K562 (cell line): ENCODE measurements around the gene KIF3A. TPM values are rescaled to one million over a fixed set of nuclear protein-coding genes. Genes with fewer than 3 reads are reported as not detected.

Experiments used
- ATAC-seq: fragments of 200-7000 bp; cut with Tn5 transposase; 3 replicates; pipeline ENCODE4 v1.9.1; 2020; ENCODE audit warnings: moderate library complexity
- BruUV-seq: library from RNA; stranded (reverse); fragments of 400-500 nt; replicated peaks from 2 replicates; lab custom pipeline; 2021; lab: Mats Ljungman, UMichigan
- CTCF ChIA-PET: fragments of 300-600 bp; formaldehyde crosslinking; extraction: SDS; loops from one replicate; lab custom pipeline; 2021; ENCODE audit warnings: low intra/inter-chr PET ratio; lab: Yijun Ruan, JAX
- POLR2A ChIA-PET: fragments of 300-600, 350-650 bp; sonication (Branson Sonifier 250); formaldehyde crosslinking; extraction: SDS; loops from one replicate; lab custom pipeline; 2021; ENCODE audit warnings: antibody characterized with exemption, inconsistent platforms; lab: Yijun Ruan, JAX
- DNase-seq, 4 experiments: peaks; one replicate each; pipeline versions ENCODE4 v3.0.0 to v3.0.0-alpha.2; 2011 to 2018; ENCODE audit warnings: low spot score in 3 of 4, mixed read lengths in 3 of 4; ENCODE audit errors: extremely low read depth in 1 of 4
- FAIRE-seq: peaks from 2 replicates; lab custom pipeline; 2011; peaks lifted over from hg19 to GRCh38; lab: Jason Lieb, UNC
- H2AFZ ChIP-seq: 2 replicates; pipeline ENCODE4 v1.6.0; 2011; ENCODE audit warnings: low read depth, low read length, control low read depth, inconsistent platforms
- H3K27ac ChIP-seq: fragments of 200-600 bp; 3 replicates; pipeline ENCODE4 v1.8.0; 2011; ENCODE audit warnings: low read depth, mild to moderate bottlenecking, control low read depth, inconsistent platforms, low read length, moderate library complexity, mixed read lengths; ENCODE audit errors: extremely low read depth
- H3K27me3 ChIP-seq, 2 experiments: fragments of 300-600 bp in 1 of 2; 2 replicates in 1 of 2; 3 replicates in 1 of 2; pipeline versions ENCODE4 v1.6.0 to v1.8.0; 2011; ENCODE audit warnings: inconsistent platforms in 2 of 2, low read length in 2 of 2, mild to moderate bottlenecking in 1 of 2, mixed read lengths in 1 of 2, moderate library complexity in 1 of 2; ENCODE audit not compliant: control insufficient read depth in 2 of 2, insufficient read depth in 2 of 2
- H3K36me3 ChIP-seq: fragments of 300-600 bp; 3 replicates; pipeline ENCODE4 v1.8.0; 2011; ENCODE audit warnings: mild to moderate bottlenecking, low read length, inconsistent platforms; ENCODE audit not compliant: control insufficient read depth, insufficient read depth
- H3K4me1 ChIP-seq, 2 experiments: fragments of 200-600 bp in 1 of 2; replicated peaks in 1 of 2; 2 replicates in 1 of 2; 3 replicates in 1 of 2; pipeline versions ENCODE4 v1.5.1 to v1.8.0; 2011; ENCODE audit warnings: inconsistent platforms in 2 of 2, low read length in 2 of 2, mild to moderate bottlenecking in 1 of 2, mixed read lengths in 1 of 2, moderate library complexity in 1 of 2; ENCODE audit not compliant: control insufficient read depth in 2 of 2, insufficient read depth in 2 of 2
- H3K4me2 ChIP-seq: 2 replicates; pipeline ENCODE4 v1.6.1; 2011; ENCODE audit warnings: low read length, control low read depth, inconsistent platforms, mixed read lengths; ENCODE audit not compliant: insufficient read depth
- H3K4me3 ChIP-seq: fragments of 200-600 bp; sonication (generic), shearing (Covaris generic); 2 replicates; pipeline ENCODE4 v1.5.1; 2016; ENCODE audit warnings: control low read depth, inconsistent platforms
- H3K79me2 ChIP-seq: fragments of 200-600 bp; 3 replicates; pipeline ENCODE4 v1.8.0; 2011; ENCODE audit warnings: low read length, inconsistent platforms; ENCODE audit not compliant: control insufficient read depth, insufficient read depth
- H3K9ac ChIP-seq, 2 experiments: 2 replicates each; pipeline versions ENCODE4 v1.6.0 to v1.6.1; 2011; ENCODE audit warnings: low read depth in 2 of 2, low read length in 2 of 2, control low read depth in 1 of 2, inconsistent platforms in 1 of 2, mild to moderate bottlenecking in 1 of 2, mixed read lengths in 1 of 2; ENCODE audit not compliant: insufficient read depth in 1 of 2
- H3K9me1 ChIP-seq: one replicate; pipeline ENCODE4 v1.6.0; 2011; ENCODE audit warnings: inconsistent platforms, mild to moderate bottlenecking, low read length, moderate library complexity; ENCODE audit not compliant: control insufficient read depth, insufficient read depth
- H3K9me3 ChIP-seq: replicated peaks from 2 replicates; pipeline ENCODE4 v1.5.1; 2011; ENCODE audit warnings: low read depth, low read length, inconsistent platforms; ENCODE audit not compliant: control insufficient read depth, insufficient read depth
- H4K20me1 ChIP-seq: replicated peaks from 2 replicates; pipeline ENCODE4 v1.6.1; 2011; ENCODE audit warnings: low read length, inconsistent platforms, mixed read lengths; ENCODE audit not compliant: control insufficient read depth, insufficient read depth
- ARID1B ChIP-seq: fragments of 450-650 bp; IDR thresholded peaks from 2 replicates; pipeline ENCODE4 v1.6.1; 2016; ENCODE audit warnings: antibody characterized with exemption, mild to moderate bottlenecking, inconsistent platforms
- FOS ChIP-seq: IDR thresholded peaks from 3 replicates; pipeline ENCODE4 v1.6.1; 2011; ENCODE audit not compliant: insufficient read length; ENCODE audit errors: extremely low read depth
- HCFC1 ChIP-seq: IDR thresholded peaks from 2 replicates; pipeline ENCODE4 v1.6.1; 2012; ENCODE audit warnings: low read depth, low read length, improper control_type of control experiment
- HNRNPLL ChIP-seq: fragments of 200-400 bp; formaldehyde crosslinking; IDR thresholded peaks from 2 replicates; pipeline ENCODE4 v1.6.1; 2017; ENCODE audit warnings: low read length, low read depth, mild to moderate bottlenecking; ENCODE audit not compliant: poor library complexity, severe bottlenecking
- KLF10 ChIP-seq: fragments of 250-450 bp; sonication (Bioruptor Pico); IDR thresholded peaks from 2 replicates; pipeline ENCODE4 v1.6.1; 2021; ENCODE audit warnings: matching md5 sums
- PTBP1 ChIP-seq: fragments of 200-400 bp; formaldehyde crosslinking; IDR thresholded peaks from 2 replicates; pipeline ENCODE4 v1.6.1; 2017; ENCODE audit warnings: low read depth, low read length
- TAF9B ChIP-seq: fragments of 450-650 bp; IDR thresholded peaks from 2 replicates; pipeline ENCODE4 v1.6.1; 2018; ENCODE audit warnings: mild to moderate bottlenecking; ENCODE audit not compliant: partially characterized antibody
- ZKSCAN8 ChIP-seq: fragments of 200-800 bp; sonication (Bioruptor generic); IDR thresholded peaks from 2 replicates; pipeline ENCODE4 v1.6.1; 2016; ENCODE audit warnings: missing genetic modification characterization, missing compliant biosample characterization
- ZNF133 ChIP-seq: fragments of 250-450 bp; sonication (Bioruptor Pico); IDR thresholded peaks from 2 replicates; pipeline ENCODE4 v1.4.0; 2020; ENCODE audit warnings: mild to moderate bottlenecking
- ZNF146 ChIP-seq: IDR thresholded peaks from one replicate; pipeline ENCODE4 v1.6.1; 2018; ENCODE audit warnings: missing compliant biosample characterization; ENCODE audit not compliant: unreplicated experiment
- ZNF277 ChIP-seq: fragments of 250-450 bp; sonication (Bioruptor Pico); IDR thresholded peaks from 2 replicates; pipeline ENCODE4 v1.8.0; 2022; ENCODE audit warnings: inconsistent platforms, mild to moderate bottlenecking, moderate library complexity, borderline replicate concordance
- ZSCAN29 ChIP-seq: fragments of 450-650 bp; IDR thresholded peaks from 2 replicates; pipeline ENCODE4 v1.6.1; 2017
- WGBS: fragments of 100-300 bp; shearing (Covaris generic); methylation state at CpG from one replicate; pipeline ENCODE4 v1.1.6; 2016; ENCODE audit warnings: low coverage, mixed read lengths; ENCODE audit not compliant: insufficient coverage; ENCODE audit errors: missing lambda C conversion rate; 5-methylcytosine and 5-hydroxymethylcytosine counted together
- in situ Hi-C: fragments of 300-500 bp; cut with MboI; formaldehyde crosslinking; loops from 4 replicates; pipeline ENCODE4 v1.15.0; 2018; ENCODE audit warnings: inconsistent platforms, mixed read lengths
- intact Hi-C: fragments of 100-400 bp; cut with micrococcal nuclease; formaldehyde crosslinking; loops from 2 replicates; pipeline ENCODE4 v1.14.2; 2022
- polyA plus RNA-seq, 8 experiments: library from polyadenylated mRNA; depleted of rRNA in 4 of 8; stranded (reverse) in 5 of 8; unstranded in 3 of 8; fragments of >200 nt; fragmentation: Nextera tagmentation in 2 of 8; fragmentation: Illumina TruSeq in 1 of 8; extraction: Ambion mirVana in 2 of 8; extraction: Trizol in 1 of 8; gene quantifications; 2 replicates each; pipeline versions ENCODE4 v1.2.1 to v1.2.3, GENCODE V29; 2011 to 2014; ENCODE audit warnings: inconsistent platforms in 1 of 8, missing spikeins in 1 of 8
- total RNA-seq, 7 experiments: library from RNA; depleted of rRNA in 6 of 7; stranded (reverse); fragments of >200 nt in 6 of 7; fragmentation: Illumina TruSeq in 2 of 7; extraction: Trizol in 2 of 7; gene quantifications; 2 replicates each; pipeline versions ENCODE4 v1.2.1 to v1.2.3, GENCODE V29; 2011 to 2021; ENCODE audit warnings: low replicate concordance in 1 of 7

Gene KIF3A
- total and polyA plus RNA-seq, 9 of the 15 experiments (the other 6 are each of a cell fraction or from before 2014, with no cell fraction given): 1.5 to 7.8 (median 6.0) TPM

DNA sequence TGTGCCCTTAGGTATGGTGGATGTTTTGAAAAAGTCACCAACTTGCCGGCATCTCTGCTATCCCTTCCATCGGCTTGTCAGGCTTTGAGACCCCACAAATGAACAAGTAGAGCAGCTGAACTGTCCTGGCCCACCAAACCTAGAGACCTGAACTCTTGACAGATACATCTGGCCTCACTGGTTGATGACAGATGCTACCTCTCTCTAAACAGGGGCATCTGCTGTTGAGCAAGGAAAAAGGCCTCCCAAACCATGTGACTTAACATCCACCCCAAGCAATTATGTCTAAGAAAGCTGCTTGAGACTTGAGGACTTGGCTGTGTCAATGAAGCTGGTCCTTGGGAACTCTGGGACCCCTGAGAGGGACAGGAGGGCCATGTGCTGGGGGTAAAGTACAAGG, 12.2 kb upstream of the KIF3A start (continued):
- TF ChIP-seq ZNF146 (CRISPR knock-in tag): no peak
- TF ChIP-seq KLF10 (CRISPR knock-in tag): no peak
- no peak for TF ChIP-seq ZSCAN29
- TF ChIP-seq ZNF133 (CRISPR knock-in tag): no peak
- TF ChIP-seq HNRNPLL: no peak
- TF ChIP-seq TAF9B: no peak
- no peak for TF ChIP-seq ZNF277 (CRISPR knock-in tag)
- TF ChIP-seq, all 486 proteins: peak for 0

- no TSS peak for BruUV-seq
- POLR2A ChIA-PET: interaction anchor here (2.4 to 4.0 kb wide), 2 partner anchors 11 to 12 kb away, joined by 5 to 20 read pairs; partner anchors contain the start of gene KIF3A
- Histone ChIP-seq H3K36me3 (no peaks in the 10 kb centered on the region), H3K9ac (no peak overlapping the region), H3K9me3 (no peaks in the 10 kb centered on the region), H2AFZ (no peak overlapping the region), H3K79me2 (no peaks in the 10 kb centered on the region), H3K9me1 (no peaks in the 10 kb centered on the region), H3K4me3 (no peak overlapping the region), H3K4me1 (peaks cover 0 to 4% of the 10 kb centered on the region in 2 experiments; a peak in 1 of 5 replicates), H4K20me1 (no peaks in the 10 kb centered on the region; the same call in 1 of the 2 replicates), H3K4me2 (no peak overlapping the region), H3K27ac (no peak overlapping the region), H3K27me3 (no peaks in the 10 kb centered on the region)
- FAIRE-seq (no peak), ATAC-seq (no peak), DNase-seq (no peak)
- 52% methylated on average over 9 of the region's 10 CpGs for WGBS
- intact Hi-C loops (no loop called here), in situ Hi-C loops (no loop called here)
- CTCF ChIA-PET: no interaction called here
- no peak for TF ChIP-seq ZKSCAN8 (CRISPR knock-in tag)
- TF ChIP-seq PTBP1: no peak
- TF ChIP-seq FOS: no peak
- TF ChIP-seq ARID1B: no peak
- no peak for TF ChIP-seq HCFC1
These were observed 11.2 kb upstream of the KIF3A start for GRCh38 chr5:132748522-132749000.
